NCI-H446 treated with DMSO at 0.1 percent for 48 hours (cell line): ENCODE data around the gene NECAB2.

ENCODE experiments used
- DNase-seq: peaks from one replicate; lab custom pipeline; 2025; lab: John Stamatoyannopoulos, UW

The NECAB2 gene

GRCh38 chr16:83967091-83967490, 953 bp upstream of the NECAB2 start:
- DNase-seq: no peak

- no peak for DNase-seq
Observed at GRCh38 chr16:83968306-83968851, 335 bp downstream of the NECAB2 start.

- no peak for DNase-seq
Observed at GRCh38 chr16:83968891-83969649, 1.0 kb downstream of the NECAB2 start.

GRCh38 chr16:83969771-83970429, 1.9 kb downstream of the NECAB2 start:
- DNase-seq: no peak

GRCh38 chr16:83970430-83970815, 2.4 kb downstream of the NECAB2 start:
- no peak for DNase-seq

- DNase-seq: no peak
Observed at GRCh38 chr16:83971165-83972130, 3.4 kb downstream of the NECAB2 start.

GRCh38 chr16:83972256-83973008, 4.4 kb downstream of the NECAB2 start:
- DNase-seq: no peak

- no peak for DNase-seq
Observed at GRCh38 chr16:83973077-83973476, 5.0 kb downstream of the NECAB2 start.

- no peak for DNase-seq
Observed at GRCh38 chr16:83973581-83974385, 5.7 kb downstream of the NECAB2 start.

GRCh38 chr16:83974475-83974874, 6.4 kb downstream of the NECAB2 start:
- DNase-seq: no peak

- DNase-seq: no peak
Observed at GRCh38 chr16:83975590-83976260, 7.7 kb downstream of the NECAB2 start.

GRCh38 chr16:83977056-83977815, 9.2 kb downstream of the NECAB2 start:
- no peak for DNase-seq

- DNase-seq: no peak
Observed at GRCh38 chr16:83978401-83978904, 10.4 kb downstream of the NECAB2 start.

GRCh38 chr16:83979441-83979840, 11.4 kb downstream of the NECAB2 start:
- DNase-seq: no peak

GRCh38 chr16:83980794-83981193, 12.8 kb downstream of the NECAB2 start:
- no peak for DNase-seq

GRCh38 chr16:83981799-83982198, 13.8 kb downstream of the NECAB2 start:
- no peak for DNase-seq

- DNase-seq: no peak
Observed at GRCh38 chr16:83983491-83983890, 15.4 kb downstream of the NECAB2 start.

GRCh38 chr16:83989300-83989699, 21.3 kb downstream of the NECAB2 start:
- no peak for DNase-seq

GRCh38 chr16:83990492-83990891, 22.4 kb downstream of the NECAB2 start:
- no peak for DNase-seq
